SU-DHL-6 (cell line): Measurements from ENCODE around the gene RIPOR2.

Source experiments
- H2AFZ ChIP-seq: fragments of 200-600 bp; sonication (generic); 2 replicates; pipeline ENCODE4 v1.6.1; 2014; ENCODE audit warnings: low read depth, mild to moderate bottlenecking, moderate library complexity, mixed read lengths, antibody characterized with exemption, low read length; ENCODE audit not compliant: severe bottlenecking
- H3F3A ChIP-seq: fragments of 200-600 bp; shearing (Covaris generic); 2 replicates; pipeline ENCODE4 v1.6.0; 2016; ENCODE audit warnings: antibody characterized with exemption, mild to moderate bottlenecking; ENCODE audit not compliant: insufficient read depth
- H3K27ac ChIP-seq: fragments of 200-600 bp; sonication (generic); 2 replicates; pipeline ENCODE4 v1.5.1; 2016; ENCODE audit warnings: low read depth, mild to moderate bottlenecking, low read length, moderate library complexity, mixed read lengths
- H3K27me3 ChIP-seq: fragments of 200-600 bp; sonication (generic), shearing (Covaris generic); 2 replicates; pipeline ENCODE4 v1.6.0; 2014; ENCODE audit warnings: mild to moderate bottlenecking, low read length
- H3K36me3 ChIP-seq: fragments of 200-600 bp; sonication (generic); 2 replicates; pipeline ENCODE4 v1.6.1; 2014; ENCODE audit warnings: mild to moderate bottlenecking, low read length, mixed read lengths
- H3K4me2 ChIP-seq: fragments of 300-600, 200-600 bp; shearing (Covaris generic), sonication (generic); 2 replicates; pipeline ENCODE4 v1.6.0; 2014; ENCODE audit warnings: low read length, low read depth, mild to moderate bottlenecking; ENCODE audit not compliant: poor library complexity, severe bottlenecking
- H3K4me3 ChIP-seq: fragments of 200-600 bp; sonication (generic); 2 replicates; pipeline ENCODE4 v1.5.1; 2014; ENCODE audit warnings: antibody characterized with exemption, low read length, mild to moderate bottlenecking, mixed read lengths; ENCODE audit not compliant: insufficient read depth, poor library complexity, severe bottlenecking
- H3K79me2 ChIP-seq: fragments of 200-600 bp; sonication (generic); 2 replicates; pipeline ENCODE4 v1.6.1; 2014; ENCODE audit warnings: mild to moderate bottlenecking, low read length, moderate library complexity; ENCODE audit not compliant: insufficient read depth
- H3K9ac ChIP-seq: fragments of 200-600 bp; sonication (generic); 2 replicates; pipeline ENCODE4 v1.7.0; 2014; ENCODE audit warnings: mild to moderate bottlenecking, low read length
- H3K9me2 ChIP-seq: fragments of 200-600 bp; sonication (generic); replicated peaks from 2 replicates; pipeline ENCODE4 v1.6.1; 2014; ENCODE audit warnings: low read length; ENCODE audit not compliant: insufficient read depth
- H3K9me3 ChIP-seq: fragments of 200-600 bp; sonication (generic); 2 replicates; pipeline ENCODE4 v1.6.1; 2014; ENCODE audit warnings: low read length, mixed read lengths; ENCODE audit not compliant: insufficient read depth
- H4K20me1 ChIP-seq: fragments of 200-600 bp; sonication (generic); 2 replicates; pipeline ENCODE4 v1.6.1; 2014; ENCODE audit warnings: low read depth, mild to moderate bottlenecking, antibody characterized with exemption, low read length, moderate library complexity, mixed read lengths
- CTCF ChIP-seq: fragments of 200-600 bp; sonication (generic); IDR thresholded peaks from one replicate; pipeline ENCODE4 v1.5.1; 2017; ENCODE audit warnings: antibody characterized with exemption, mild to moderate bottlenecking, low read length, moderate library complexity; ENCODE audit not compliant: insufficient read depth, poor library complexity, severe bottlenecking
- EZH2phosphoT487 ChIP-seq: fragments of 200-600 bp; sonication (generic), shearing (Covaris generic); conservative IDR thresholded peaks from 2 replicates; pipeline ENCODE4 v1.6.1; 2018; ENCODE audit warnings: mild to moderate bottlenecking, antibody characterized with exemption, low read length, moderate library complexity, mixed read lengths

RIPOR2 gene

GRCh38 chr6:24981386-24981760 lies 45.6 kb upstream of the RIPOR2 start:
- no peaks in the 10 kb centered on the region for H3F3A ChIP-seq
- H3K27ac ChIP-seq: no peak overlapping the region
- H3K4me3 ChIP-seq: no peak overlapping the region
- no peaks in the 10 kb centered on the region for H4K20me1 ChIP-seq
- no peak overlapping the region for H3K9ac ChIP-seq
- no peaks in the 10 kb centered on the region for H3K9me2 ChIP-seq
- H2AFZ ChIP-seq: no peak overlapping the region
- no peaks in the 10 kb centered on the region for H3K36me3 ChIP-seq
- no peak for TF ChIP-seq CTCF
- TF ChIP-seq EZH2phosphoT487: no peak
- H3K4me2 ChIP-seq: no peak overlapping the region
- no peaks in the 10 kb centered on the region for H3K27me3 ChIP-seq
- no peaks in the 10 kb centered on the region for H3K9me3 ChIP-seq
- no peaks in the 10 kb centered on the region for H3K79me2 ChIP-seq

GRCh38 chr6:24980507-24981385 lies 45.0 kb upstream of the RIPOR2 start:
- Histone ChIP-seq H2AFZ (no peak overlapping the region), H3K4me2 (no peak overlapping the region), H3K27me3 (no peaks in the 10 kb centered on the region), H3K9ac (no peak overlapping the region), H3K79me2 (no peaks in the 10 kb centered on the region), H3K36me3 (no peaks in the 10 kb centered on the region), H4K20me1 (no peaks in the 10 kb centered on the region), H3K9me3 (no peaks in the 10 kb centered on the region), H3K4me3 (no peak overlapping the region), H3K27ac (no peak overlapping the region), H3F3A (no peaks in the 10 kb centered on the region), H3K9me2 (no peaks in the 10 kb centered on the region)
- TF ChIP-seq EZH2phosphoT487: no peak
- no peak for TF ChIP-seq CTCF

GRCh38 chr6:24979176-24979575 lies 43.4 kb upstream of the RIPOR2 start:
- TF ChIP-seq CTCF (no peak), EZH2phosphoT487 (no peak)

More at GRCh38 chr6:24979176-24979575, 43.4 kb upstream of the RIPOR2 start:
- H3K36me3 ChIP-seq: no peaks in the 10 kb centered on the region
- no peak overlapping the region for H2AFZ ChIP-seq
- no peak overlapping the region for H3K4me3 ChIP-seq
- H3K9me3 ChIP-seq: no peaks in the 10 kb centered on the region
- no peaks in the 10 kb centered on the region for H3F3A ChIP-seq
- H3K9me2 ChIP-seq: no peaks in the 10 kb centered on the region
- H3K79me2 ChIP-seq: no peaks in the 10 kb centered on the region
- H3K27me3 ChIP-seq: no peaks in the 10 kb centered on the region
- no peak overlapping the region for H3K27ac ChIP-seq
- no peak overlapping the region for H3K9ac ChIP-seq
- no peak overlapping the region for H3K4me2 ChIP-seq
- H4K20me1 ChIP-seq: no peaks in the 10 kb centered on the region
